Keratinocyte (primary cell): ENCODE data around the gene SRGAP2. TPM values are rescaled to one million over a fixed set of nuclear protein-coding genes. Genes with fewer than 3 reads are reported as not detected.
"Not testable (repeated sequence)": the region's sequence is repeated elsewhere in the genome, so short reads cannot be mapped to it uniquely, and the experiment has no call there.

ENCODE experiments used
- DNase-seq: peaks from one replicate; pipeline ENCODE4 v3.0.0-alpha.2; 2011; ENCODE audit warnings: low read depth, missing footprints, low spot score
- FAIRE-seq: peaks from 2 replicates; lab custom pipeline; 2011; peaks lifted over from hg19 to GRCh38; lab: Jason Lieb, UNC
- H2AFZ ChIP-seq: 2 replicates; pipeline ENCODE4 v1.6.0; 2012; ENCODE audit warnings: low read length, control low read depth, inconsistent platforms; ENCODE audit not compliant: control insufficient read depth
- H3K27ac ChIP-seq: 2 replicates; pipeline ENCODE4 v1.5.1; 2011; ENCODE audit warnings: low read length; ENCODE audit not compliant: control insufficient read depth, insufficient read depth
- H3K27me3 ChIP-seq: 3 replicates; pipeline ENCODE4 v1.6.0; 2011; ENCODE audit warnings: low read length; ENCODE audit not compliant: control insufficient read depth, insufficient read depth; ENCODE audit errors: extremely low read depth
- H3K36me3 ChIP-seq, 2 experiments: 2 replicates in 1 of 2; 3 replicates in 1 of 2; pipeline ENCODE4 v1.5.1; 2011; ENCODE audit warnings: low read length in 2 of 2, mild to moderate bottlenecking in 1 of 2; ENCODE audit not compliant: control insufficient read depth in 2 of 2, insufficient read depth in 2 of 2; ENCODE audit errors: extremely low read depth in 1 of 2
- H3K4me1 ChIP-seq: 3 replicates; pipeline ENCODE4 v1.5.1; 2011; ENCODE audit warnings: low read length; ENCODE audit not compliant: control insufficient read depth, insufficient read depth; ENCODE audit errors: extremely low read depth
- H3K4me2 ChIP-seq: 3 replicates; pipeline ENCODE4 v1.6.0; 2011; ENCODE audit warnings: low read depth, low read length; ENCODE audit not compliant: control insufficient read depth, insufficient read depth; ENCODE audit errors: extremely low read depth
- H3K4me3 ChIP-seq, 3 experiments: fragments of 200-600 bp in 1 of 3; sonication (generic) in 1 of 3; 2 replicates in 2 of 3; 3 replicates in 1 of 3; pipeline ENCODE4 v1.5.1; 2011 to 2016; ENCODE audit warnings: low read length in 3 of 3, mild to moderate bottlenecking in 3 of 3, control low read depth in 2 of 3, inconsistent platforms in 1 of 3, low read depth in 1 of 3, mixed read lengths in 1 of 3, mixed run types in 1 of 3, moderate library complexity in 1 of 3; ENCODE audit not compliant: control insufficient read depth in 2 of 3, insufficient read depth in 2 of 3; ENCODE audit errors: extremely low read depth in 1 of 3
- H3K79me2 ChIP-seq: 2 replicates; pipeline ENCODE4 v1.6.0; 2012; ENCODE audit warnings: low read length; ENCODE audit not compliant: control insufficient read depth, insufficient read depth
- H3K9ac ChIP-seq: 3 replicates; pipeline ENCODE4 v1.6.0; 2011; ENCODE audit warnings: low read length; ENCODE audit not compliant: control insufficient read depth, insufficient read depth; ENCODE audit errors: extremely low read depth
- H3K9me1 ChIP-seq: 3 replicates; pipeline ENCODE4 v1.6.0; 2011; ENCODE audit warnings: low read length; ENCODE audit not compliant: control insufficient read depth, insufficient read depth; ENCODE audit errors: extremely low read depth
- H3K9me3 ChIP-seq: 2 replicates; pipeline ENCODE4 v1.5.1; 2012; ENCODE audit warnings: low read depth, low read length; ENCODE audit not compliant: control insufficient read depth
- H4K20me1 ChIP-seq: 3 replicates; pipeline ENCODE4 v1.6.0; 2011; ENCODE audit warnings: low read length; ENCODE audit not compliant: control insufficient read depth, insufficient read depth; ENCODE audit errors: extremely low read depth
- dilution Hi-C: fragments of 300-500 bp; cut with MboI; formaldehyde crosslinking; loops from one replicate; pipeline ENCODE4 v1.7.0; 2020; ENCODE audit warnings: low sequenced_read_pairs; ENCODE audit not compliant: extremely low pct_ligation_motif_present
- polyA plus RNA-seq, 5 experiments: library from polyadenylated mRNA; depleted of rRNA in 3 of 5; stranded (reverse) in 3 of 5; stranded (forward) in 1 of 5; unstranded in 1 of 5; fragments of >200 nt; gene quantifications; 1 replicate in 1 of 5; 2 replicates in 3 of 5; 3 replicates in 1 of 5; pipeline versions ENCODE4 v1.2.1 to v1.2.3, GENCODE V29; 2011 to 2012; ENCODE audit warnings: missing spikeins in 2 of 5, low read depth in 1 of 5, low replicate concordance in 1 of 5

Gene SRGAP2
- polyA plus RNA-seq, 1 donor (not counting 4 experiments of a cell fraction or from before 2014, with no cell fraction given): 12.7 TPM

DNA sequence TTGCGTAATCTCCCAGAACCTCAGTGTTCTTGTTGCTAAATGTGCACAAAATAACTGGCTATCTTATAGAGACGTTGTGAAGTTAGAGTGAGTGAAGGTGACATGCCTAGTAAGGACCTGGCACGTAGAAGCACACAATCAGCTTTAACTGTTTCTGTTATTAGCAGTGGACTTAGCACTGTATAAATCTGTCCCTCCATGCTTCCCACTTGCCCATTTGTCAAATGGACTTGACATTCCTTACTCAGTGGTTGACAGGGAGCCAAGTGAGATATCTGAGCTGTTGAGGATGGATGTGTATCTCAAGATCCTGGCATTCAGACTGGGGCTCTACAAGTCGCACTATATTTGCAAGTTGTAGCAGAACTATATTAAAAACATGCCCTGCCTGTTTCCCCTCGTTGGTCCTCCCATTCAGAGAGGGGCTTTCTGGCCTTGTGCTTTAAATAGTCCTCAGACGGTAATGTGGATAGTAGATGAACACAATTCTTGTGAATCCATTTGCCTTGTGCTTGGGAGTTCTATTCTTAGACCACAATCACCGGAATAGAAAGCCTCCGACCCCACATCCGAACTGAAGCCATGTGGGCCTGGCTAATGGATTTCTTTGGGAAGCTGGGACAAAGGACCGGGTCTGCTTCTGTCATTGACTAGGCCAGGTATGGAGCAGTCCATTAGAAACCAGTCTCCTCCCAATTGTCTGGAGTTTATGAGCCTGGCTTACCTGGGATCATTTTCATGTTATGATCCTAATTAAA, 43.0 kb downstream of the SRGAP2 start:
- H2AFZ ChIP-seq, H3K4me1 ChIP-seq, H3K27ac ChIP-seq, H3K4me3 ChIP-seq, H3K27me3 ChIP-seq, H3K36me3 ChIP-seq, H3K4me2 ChIP-seq, dilution Hi-C loops, H4K20me1 ChIP-seq, H3K9me3 ChIP-seq, H3K9ac ChIP-seq, FAIRE-seq, H3K9me1 ChIP-seq, DNase-seq, H3K79me2 ChIP-seq: not testable (repeated sequence)

DNA sequence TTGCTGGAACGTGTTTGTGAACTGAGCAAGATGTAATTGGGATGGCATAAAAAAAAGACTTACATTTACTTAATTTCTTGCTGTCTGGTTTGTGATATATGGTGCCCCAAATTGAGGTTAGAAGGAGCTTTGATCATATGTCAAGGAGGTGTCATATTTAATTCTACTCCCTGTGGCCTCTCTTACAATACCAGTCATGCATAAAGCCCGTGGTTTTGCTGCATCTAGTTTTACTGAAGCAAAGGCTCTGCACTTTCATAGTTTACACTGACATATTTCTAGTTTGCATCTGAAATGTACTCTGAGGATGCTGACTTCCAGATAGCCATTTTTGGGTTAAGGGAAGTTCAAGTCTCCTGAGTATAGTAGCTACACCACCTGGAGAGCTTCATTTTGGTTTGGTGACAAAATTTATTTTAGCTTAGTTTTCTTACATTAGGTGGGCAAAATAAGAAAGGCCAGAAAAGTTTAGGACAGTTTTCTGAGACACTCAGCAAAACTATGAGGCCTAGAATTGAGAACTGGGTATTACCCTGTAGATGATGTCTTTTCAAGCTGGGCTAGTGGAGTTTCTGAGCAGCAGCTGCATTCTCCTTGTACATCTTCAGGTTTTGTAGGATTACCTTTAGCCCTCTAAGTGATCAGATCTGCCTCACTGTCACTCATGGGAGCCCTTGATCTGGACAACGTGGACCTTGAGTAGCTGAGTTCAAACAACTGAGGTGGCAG, 47.8 kb downstream of the SRGAP2 start:
- H3K27ac ChIP-seq, H3K36me3 ChIP-seq, DNase-seq, H3K9me1 ChIP-seq, H2AFZ ChIP-seq, H4K20me1 ChIP-seq, H3K79me2 ChIP-seq, FAIRE-seq, H3K4me3 ChIP-seq, H3K4me2 ChIP-seq, H3K9me3 ChIP-seq, dilution Hi-C loops, H3K9ac ChIP-seq, H3K4me1 ChIP-seq, H3K27me3 ChIP-seq: not testable (repeated sequence)

DNA sequence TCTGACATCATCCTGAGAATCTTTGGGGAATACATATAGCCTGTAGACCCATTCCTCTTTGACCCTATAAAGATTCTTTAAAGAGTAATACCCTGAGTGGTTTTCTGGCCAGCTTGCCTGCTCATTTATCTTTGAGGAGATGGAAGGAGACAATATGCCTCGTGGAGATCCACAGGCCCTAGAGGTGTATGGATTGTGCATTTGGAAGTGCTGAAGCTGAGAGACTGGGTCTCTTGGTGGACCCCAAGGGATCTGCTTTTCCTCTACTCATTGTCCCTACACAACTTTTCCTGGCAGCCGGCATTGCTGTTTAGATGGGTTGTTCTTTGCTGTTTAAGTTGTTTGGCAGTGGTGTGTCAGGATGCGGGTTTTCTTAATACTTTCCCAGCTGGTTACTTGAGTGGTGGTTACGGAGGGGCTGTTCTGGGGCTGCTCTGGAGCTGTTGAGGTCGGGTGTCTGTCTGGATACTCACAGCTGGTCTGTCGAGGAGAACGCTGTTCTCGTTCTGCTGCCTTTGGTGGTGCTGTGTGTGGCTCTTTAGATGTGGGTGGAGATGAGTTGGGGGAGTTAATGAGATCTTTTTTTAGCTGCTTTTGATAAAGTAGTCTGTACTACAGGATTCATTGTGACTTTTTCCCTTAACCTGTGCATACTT, 49.5 kb downstream of the SRGAP2 start:
- H3K9me3 ChIP-seq, H2AFZ ChIP-seq, H3K4me2 ChIP-seq, H3K4me1 ChIP-seq, H3K27ac ChIP-seq, H3K27me3 ChIP-seq, H3K9ac ChIP-seq, H3K9me1 ChIP-seq, H3K36me3 ChIP-seq, dilution Hi-C loops, H3K4me3 ChIP-seq, H4K20me1 ChIP-seq, FAIRE-seq, DNase-seq, H3K79me2 ChIP-seq: not testable (repeated sequence)

Other genes with a start within 250 kb of the SRGAP2 start
- 39.2 to 88.7 TPM (median 47.8 TPM) in 3 replicates for gene RAB7B, start 200.1 kb upstream of the SRGAP2 start, polyA plus RNA-seq
- gene CTSE, start 179.6 kb upstream of the SRGAP2 start, polyA plus RNA-seq: 0.26 to 0.68 TPM (median 0.33 TPM) in 3 replicates
- not detected in 3 replicates for gene RHEX, start 150.4 kb upstream of the SRGAP2 start, polyA plus RNA-seq
- not detected in 3 replicates for gene AVPR1B, start 86.2 kb upstream of the SRGAP2 start, polyA plus RNA-seq
- 2.2 to 6.5 TPM (median 2.7 TPM) in 3 replicates for gene FAM72A, start 702 bp upstream of the SRGAP2 start, polyA plus RNA-seq